IMR-90 (cell line): ENCODE measurements around the gene PLPPR3. TPM values are rescaled to one million over a fixed set of nuclear protein-coding genes. Genes with fewer than 3 reads are reported as not detected.

Experiments
- ATAC-seq: fragments of 200-7000 bp; cut with Tn5 transposase; 2 replicates; pipeline ENCODE4 v1.9.1; 2020; ENCODE audit warnings: low read depth, mild to moderate bottlenecking, moderate library complexity
- BruUV-seq: library from RNA; stranded (reverse); fragments of 400-500 nt; replicated peaks from 2 replicates; lab custom pipeline; 2021; lab: Mats Ljungman, UMichigan
- CTCF ChIA-PET: fragments of 300-600 bp; formaldehyde crosslinking; extraction: SDS; loops from one replicate; lab custom pipeline; 2021; ENCODE audit warnings: antibody characterized with exemption; lab: Yijun Ruan, JAX
- POLR2A ChIA-PET: fragments of 300-600 bp; sonication (Branson Sonifier 250); formaldehyde crosslinking; loops from one replicate; lab custom pipeline; 2022; ENCODE audit warnings: antibody characterized with exemption; ENCODE audit not compliant: unreplicated experiment; lab: Charles Lee
- DNase-seq: peaks from one replicate; pipeline ENCODE4 v3.0.0; 2013
- H2AFZ ChIP-seq: replicated peaks from 2 replicates; pipeline ENCODE3; 2013; ENCODE audit warnings: low read length, mild to moderate bottlenecking; ENCODE audit not compliant: poor library complexity
- H2AK5ac ChIP-seq: 2 replicates; pipeline ENCODE4 v1.6.1; 2013; ENCODE audit warnings: low read depth, low read length, inconsistent platforms
- H2AK9ac ChIP-seq: replicated peaks from 2 replicates; pipeline ENCODE3; 2013; ENCODE audit warnings: mild to moderate bottlenecking, low read depth, low read length, moderate library complexity; ENCODE audit not compliant: poor library complexity
- H2BK120ac ChIP-seq: 2 replicates; pipeline ENCODE4 v1.6.1; 2013; ENCODE audit warnings: low read depth, low read length, inconsistent platforms
- H2BK15ac ChIP-seq: 3 replicates; pipeline ENCODE4 v1.6.1; 2013; ENCODE audit warnings: low read depth, low read length, inconsistent platforms
- H2BK20ac ChIP-seq: 2 replicates; pipeline ENCODE4 v1.6.1; 2013; ENCODE audit warnings: low read depth, mild to moderate bottlenecking, inconsistent platforms, low read length, moderate library complexity
- H2BK5ac ChIP-seq: 2 replicates; pipeline ENCODE4 v1.6.1; 2013; ENCODE audit warnings: mild to moderate bottlenecking, low read depth, low read length, inconsistent platforms; ENCODE audit not compliant: poor library complexity, severe bottlenecking
- H3K14ac ChIP-seq: replicated peaks from 2 replicates; pipeline ENCODE4 v1.6.1; 2013; ENCODE audit warnings: low read depth, low read length, inconsistent platforms
- H3K18ac ChIP-seq: 2 replicates; pipeline ENCODE4 v1.6.1; 2013; ENCODE audit warnings: low read depth, low read length, control low read depth
- H3K23ac ChIP-seq: 2 replicates; pipeline ENCODE4 v1.6.1; 2013; ENCODE audit warnings: low read depth, low read length, inconsistent platforms
- H3K27ac ChIP-seq: 2 replicates; pipeline ENCODE4 v1.5.1; 2013; ENCODE audit warnings: mild to moderate bottlenecking, control low read depth, low read length; ENCODE audit not compliant: insufficient read depth
- H3K27me3 ChIP-seq: 2 replicates; pipeline ENCODE4 v1.6.1; 2013; ENCODE audit warnings: low read length; ENCODE audit not compliant: control insufficient read depth, insufficient read depth
- H3K36me3 ChIP-seq: 2 replicates; pipeline ENCODE4 v1.6.1; 2013; ENCODE audit warnings: low read length, mixed read lengths; ENCODE audit not compliant: control insufficient read depth, insufficient read depth
- H3K4ac ChIP-seq: 2 replicates; pipeline ENCODE4 v1.6.1; 2013; ENCODE audit warnings: low read depth, low read length, inconsistent platforms
- H3K4me1 ChIP-seq: 2 replicates; pipeline ENCODE4 v1.6.1; 2013; ENCODE audit warnings: low read length, mixed read lengths; ENCODE audit not compliant: control insufficient read depth, insufficient read depth
- H3K4me2 ChIP-seq: 2 replicates; pipeline ENCODE4 v1.6.1; 2013; ENCODE audit warnings: low read depth, mild to moderate bottlenecking, control low read depth, low read length, moderate library complexity
- H3K4me3 ChIP-seq: 2 replicates; pipeline ENCODE4 v1.5.1; 2013; ENCODE audit warnings: low read depth, mild to moderate bottlenecking, control low read depth, low read length, moderate library complexity; ENCODE audit not compliant: insufficient read depth
- H3K56ac ChIP-seq: 2 replicates; pipeline ENCODE4 v1.6.1; 2013; ENCODE audit warnings: low read length, inconsistent platforms; ENCODE audit not compliant: insufficient read depth; ENCODE audit errors: extremely low read depth
- H3K79me1 ChIP-seq, 2 experiments: 2 replicates each; pipeline ENCODE4 v1.6.1; 2013; ENCODE audit warnings: low read length in 2 of 2, inconsistent platforms in 1 of 2, low read depth in 1 of 2
- H3K9ac ChIP-seq: 2 replicates; pipeline ENCODE4 v1.6.1; 2013; ENCODE audit warnings: low read depth, low read length, control low read depth
- H3K9me1 ChIP-seq: 2 replicates; pipeline ENCODE4 v1.6.1; 2013; ENCODE audit warnings: low read length, inconsistent platforms; ENCODE audit not compliant: insufficient read depth
- H3K9me3 ChIP-seq: 2 replicates; pipeline ENCODE4 v1.6.1; 2013; ENCODE audit warnings: low read length; ENCODE audit not compliant: control insufficient read depth, insufficient read depth
- H4K20me1 ChIP-seq: 2 replicates; pipeline ENCODE4 v1.6.1; 2013; ENCODE audit warnings: low read length, inconsistent platforms; ENCODE audit not compliant: insufficient read depth
- H4K5ac ChIP-seq: 2 replicates; pipeline ENCODE4 v1.6.1; 2013; ENCODE audit warnings: mild to moderate bottlenecking, low read depth, low read length, control low read depth
- H4K8ac ChIP-seq, 2 experiments: 2 replicates each; pipeline ENCODE4 v1.6.1; 2013; ENCODE audit warnings: low read depth in 2 of 2, low read length in 2 of 2, control low read depth in 1 of 2, inconsistent platforms in 1 of 2
- H4K91ac ChIP-seq: 2 replicates; pipeline ENCODE4 v1.6.1; 2013; ENCODE audit warnings: low read depth, low read length, inconsistent platforms; ENCODE audit not compliant: insufficient read depth
- BHLHE40 ChIP-seq: fragments of 150-350 bp; IDR thresholded peaks from 2 replicates; pipeline ENCODE4 v1.6.1; 2016; ENCODE audit warnings: mild to moderate bottlenecking, low read depth, low read length
- CEBPB ChIP-seq: IDR thresholded peaks from 2 replicates; pipeline ENCODE4 v1.6.1; 2012; ENCODE audit warnings: low read depth, low read length, improper control_type of control experiment
- CTCF ChIP-seq: conservative IDR thresholded peaks from 2 replicates; pipeline ENCODE4 v1.5.1; 2012; ENCODE audit warnings: mild to moderate bottlenecking, low read depth, low read length, improper control_type of control experiment
- ELK1 ChIP-seq: fragments of 150-350 bp; IDR thresholded peaks from 2 replicates; pipeline ENCODE4 v1.6.1; 2016; ENCODE audit warnings: low read depth, mild to moderate bottlenecking, low read length, moderate library complexity, borderline replicate concordance
- FOS ChIP-seq: fragments of 150-350 bp; IDR thresholded peaks from 2 replicates; pipeline ENCODE4 v1.6.1; 2016; ENCODE audit warnings: low read depth, low read length
- MAZ ChIP-seq: IDR thresholded peaks from 2 replicates; pipeline ENCODE4 v1.6.1; 2012; ENCODE audit warnings: low read depth, mild to moderate bottlenecking, low read length, improper control_type of control experiment, moderate library complexity, borderline replicate concordance
- MXI1 ChIP-seq: IDR thresholded peaks from 2 replicates; pipeline ENCODE4 v1.6.1; 2012; ENCODE audit warnings: low read depth, mild to moderate bottlenecking, low read length, moderate library complexity, borderline replicate concordance
- NFE2L2 ChIP-seq: fragments of 150-350 bp; IDR thresholded peaks from 2 replicates; pipeline ENCODE4 v1.6.1; 2016; ENCODE audit warnings: low read depth, mild to moderate bottlenecking, low read length
- POLR2A ChIP-seq: IDR thresholded peaks from 2 replicates; pipeline ENCODE4 v1.6.1; 2012; ENCODE audit warnings: mild to moderate bottlenecking, low read depth, low read length
- RAD21 ChIP-seq: IDR thresholded peaks from 2 replicates; pipeline ENCODE4 v1.6.1; 2012; ENCODE audit warnings: low read length, improper control_type of control experiment
- WGBS, 2 experiments: methylation state at CpG; one replicate each; pipeline versions ENCODE4 v1.1.5 to v1.1.7; 2013; ENCODE audit warnings: missing lambda C conversion rate in 2 of 2; ENCODE audit not compliant: insufficient read length in 1 of 2; ENCODE audit errors: extremely low coverage in 2 of 2; 5-methylcytosine and 5-hydroxymethylcytosine counted together
- dilution Hi-C: fragments of 300-500 bp; cut with HindIII; formaldehyde crosslinking; loops from one replicate; pipeline ENCODE4 v1.14.3; 2018; ENCODE audit warnings: low sequenced_read_pairs; ENCODE audit not compliant: unreplicated experiment
- in situ Hi-C: fragments of 300-500 bp; cut with MboI; formaldehyde crosslinking; loops from 3 replicates; pipeline ENCODE4 v1.14.3; 2019; ENCODE audit warnings: low sequenced_read_pairs, inconsistent platforms, mixed read lengths
- intact Hi-C: fragments of 100-400 bp; cut with micrococcal nuclease; formaldehyde crosslinking; loops from 2 replicates; pipeline ENCODE4 v1.10.0; 2022
- polyA plus RNA-seq, 3 experiments: library from polyadenylated mRNA; depleted of rRNA; stranded (reverse); fragments of >200 nt; gene quantifications; 2 replicates each; pipeline ENCODE4 v1.2.3, GENCODE V29; 2012; ENCODE audit warnings: low replicate concordance in 1 of 3
- total RNA-seq: library from RNA; depleted of rRNA; stranded (reverse); fragments of >200 nt; gene quantifications from 2 replicates; pipeline ENCODE4 v1.2.3, GENCODE V29; 2012

The PLPPR3 gene
- total and polyA plus RNA-seq, 2 of the 4 experiments (the other 2 are of a cell fraction): 0.36 to 1.2 TPM

- Histone ChIP-seq H3K4me1 (peaks cover 22% of the 10 kb centered on the region), H3K18ac (no peak overlapping the region), H3K4ac (no peak overlapping the region), H2BK15ac (no peak overlapping the region), H3K9ac (no peak overlapping the region), H2BK5ac (no peak overlapping the region), H2AFZ (no peak overlapping the region), H3K4me3 (no peak overlapping the region), H3K36me3 (peaks cover 16% of the 10 kb centered on the region), H3K9me3 (no peaks in the 10 kb centered on the region), H3K27me3 (no peaks in the 10 kb centered on the region), H3K9me1 (no peaks in the 10 kb centered on the region; the same call in 1 of the 2 replicates), H2BK120ac (no peak overlapping the region), H3K14ac (no peak overlapping the region), H4K20me1 (peaks cover 16% of the 10 kb centered on the region), H2AK9ac (peak overlapping the region; percentile 72), H2AK5ac (peak overlapping the region; percentile 98), H2BK20ac (no peak overlapping the region), H4K5ac (no peak overlapping the region), H4K8ac (no peak overlapping the region), H3K79me1 (peaks cover 7 to 22% of the 10 kb centered on the region in 2 experiments; a peak in 2 of 4 replicates), H3K27ac (no peak overlapping the region), H3K56ac (no peak overlapping the region), H4K91ac (no peak overlapping the region), H3K4me2 (no peak overlapping the region), H3K23ac (no peak overlapping the region)
- ATAC-seq (no peak), DNase-seq (no peak)
- WGBS, 2 experiments: 97% methylated on average over 12 of the region's 39 CpGs; no CpG with 5 or more reads in 1 of the 2 experiments
- ChIA-PET CTCF (no interaction called here), POLR2A (no interaction called here)
- BruUV-seq: no TSS peak
- intact Hi-C loops: loop anchor here (5.0 to 10.0 kb wide), 3 partner anchors 44 to 203 kb away; partner anchors contain the start of genes R3HDM4, RNF126 and WDR18
- TF ChIP-seq MXI1: no peak
- no peak for TF ChIP-seq ELK1
- no peak for TF ChIP-seq CTCF
- no peak for TF ChIP-seq POLR2A
- no peak for TF ChIP-seq MAZ
- TF ChIP-seq FOS: no peak
- no peak for TF ChIP-seq CEBPB
- no peak for TF ChIP-seq BHLHE40
- no peak for TF ChIP-seq RAD21
- no peak for TF ChIP-seq NFE2L2
- in situ Hi-C loops: no loop called here
- dilution Hi-C loops: no loop called here
Measured at GRCh38 chr19:867855-868457, 46.2 kb upstream of the PLPPR3 start.
